Karpas-422 (cell line): ENCODE results near the gene FAM53B. TPM values are rescaled to one million over a fixed set of nuclear protein-coding genes. Genes with fewer than 3 reads are reported as not detected.

ENCODE experiments used
- DNase-seq: peaks from one replicate; pipeline ENCODE4 v3.0.0-alpha.2; 2015
- H2AFZ ChIP-seq: fragments of 200-600 bp; sonication (generic); 2 replicates; pipeline ENCODE4 v1.6.1; 2014; ENCODE audit warnings: antibody characterized with exemption, low read length, mixed read lengths
- H3K27ac ChIP-seq: fragments of 200-600 bp; sonication (generic); 2 replicates; pipeline ENCODE4 v1.5.1; 2014; ENCODE audit warnings: mild to moderate bottlenecking, low read length, moderate library complexity
- H3K27me3 ChIP-seq: fragments of 200-600 bp; sonication (generic); 2 replicates; pipeline ENCODE4 v1.6.1; 2014; ENCODE audit warnings: low read length, mixed read lengths
- H3K36me3 ChIP-seq: fragments of 200-600 bp; sonication (generic); 2 replicates; pipeline ENCODE4 v1.6.1; 2014; ENCODE audit warnings: low read length, mixed read lengths; ENCODE audit not compliant: insufficient read depth
- H3K4me1 ChIP-seq: fragments of 200-600 bp; sonication (generic); 2 replicates; pipeline ENCODE4 v1.6.1; 2014; ENCODE audit warnings: mild to moderate bottlenecking, low read length, mixed read lengths
- H3K4me2 ChIP-seq: fragments of 200-600 bp; sonication (generic); 2 replicates; pipeline ENCODE4 v1.6.1; 2014; ENCODE audit warnings: low read length, low read depth, mild to moderate bottlenecking; ENCODE audit not compliant: poor library complexity, severe bottlenecking
- H3K4me3 ChIP-seq: fragments of 200-600 bp; sonication (generic); 2 replicates; pipeline ENCODE4 v1.5.1; 2014; ENCODE audit warnings: mild to moderate bottlenecking, antibody characterized with exemption, low read length, mixed read lengths
- H3K79me2 ChIP-seq: fragments of 200-600 bp; sonication (generic); 2 replicates; pipeline ENCODE4 v1.6.1; 2014; ENCODE audit warnings: mild to moderate bottlenecking, low read length, mixed read lengths
- H3K9ac ChIP-seq: fragments of 200-600 bp; sonication (generic); 2 replicates; pipeline ENCODE4 v1.6.0; 2014; ENCODE audit warnings: low read length
- H3K9me2 ChIP-seq: fragments of 200-600 bp; sonication (generic), shearing (Covaris generic); replicated peaks from 2 replicates; pipeline ENCODE4 v1.6.0; 2014; ENCODE audit warnings: mild to moderate bottlenecking, low read length, moderate library complexity; ENCODE audit not compliant: insufficient read depth
- H3K9me3 ChIP-seq: fragments of 300-700, 200-600 bp; sonication (generic); 2 replicates; pipeline ENCODE4 v1.6.1; 2014; ENCODE audit warnings: low read length, mixed read lengths
- H4K20me1 ChIP-seq: fragments of 200-600 bp; sonication (generic); 2 replicates; pipeline ENCODE4 v1.6.1; 2014; ENCODE audit warnings: mild to moderate bottlenecking, antibody characterized with exemption, low read length, low read depth; ENCODE audit not compliant: insufficient read depth
- total RNA-seq: library from RNA; depleted of rRNA; stranded (reverse); fragments of >200 nt; shearing (Covaris generic); gene quantifications from 2 replicates; pipeline ENCODE4 v1.2.3, GENCODE V29; 2014; ENCODE audit warnings: low replicate concordance

The FAM53B gene
- total RNA-seq, 1 experiment from 2014 or later = 72.5 TPM

- Histone ChIP-seq H2AFZ (no peak overlapping the region), H3K36me3 (peaks cover 72% of the 10 kb centered on the region), H3K9ac (no peak overlapping the region), H3K4me2 (no peak overlapping the region), H3K4me1 (peaks cover 47% of the 10 kb centered on the region), H3K9me3 (no peaks in the 10 kb centered on the region; the same call in 1 of the 2 replicates), H3K4me3 (no peak overlapping the region), H3K79me2 (peaks cover 96% of the 10 kb centered on the region), H4K20me1 (peaks cover 13% of the 10 kb centered on the region; the same call in 1 of the 2 replicates), H3K27me3 (no peaks in the 10 kb centered on the region), H3K27ac (no peak overlapping the region), H3K9me2 (no peaks in the 10 kb centered on the region)
- DNase-seq = no peak
Measured at GRCh38 chr10:124576526-124577420, 167.4 kb downstream of the FAM53B start.

- Histone ChIP-seq H2AFZ (no peak overlapping the region), H4K20me1 (peaks cover 13% of the 10 kb centered on the region; the same call in 1 of the 2 replicates), H3K9ac (no peak overlapping the region), H3K27ac (peak overlapping the region; percentile 20; the same call in 1 of the 2 replicates), H3K27me3 (no peaks in the 10 kb centered on the region), H3K79me2 (peaks cover 97% of the 10 kb centered on the region), H3K4me1 (peaks cover 57% of the 10 kb centered on the region), H3K9me3 (no peaks in the 10 kb centered on the region; the same call in 1 of the 2 replicates), H3K36me3 (peaks cover 78% of the 10 kb centered on the region), H3K9me2 (no peaks in the 10 kb centered on the region), H3K4me3 (no peak overlapping the region), H3K4me2 (no peak overlapping the region)
- DNase-seq = no peak
Measured at GRCh38 chr10:124575107-124576035, 168.8 kb downstream of the FAM53B start.

- no peak overlapping the region for H3K9ac ChIP-seq
- peaks cover 73% of the 10 kb centered on the region for H3K36me3 ChIP-seq
- peaks cover 13% of the 10 kb centered on the region; the same call in 1 of the 2 replicates for H4K20me1 ChIP-seq
- no peak overlapping the region for H3K4me3 ChIP-seq
- H2AFZ ChIP-seq = no peak overlapping the region
- H3K79me2 ChIP-seq = peaks cover 97% of the 10 kb centered on the region
- no peak for DNase-seq
- H3K9me2 ChIP-seq = no peaks in the 10 kb centered on the region
- no peaks in the 10 kb centered on the region; the same call in 1 of the 2 replicates for H3K9me3 ChIP-seq
- H3K27me3 ChIP-seq = no peaks in the 10 kb centered on the region
- no peak overlapping the region for H3K4me2 ChIP-seq
- peak overlapping the region; percentile 20; the same call in 1 of the 2 replicates for H3K27ac ChIP-seq
- H3K4me1 ChIP-seq = peaks cover 65% of the 10 kb centered on the region
Measured at GRCh38 chr10:124574456-124575070, 169.6 kb downstream of the FAM53B start.

- no peaks in the 10 kb centered on the region; the same call in 1 of the 2 replicates for H3K9me3 ChIP-seq
- no peak overlapping the region for H3K4me3 ChIP-seq
- H3K4me1 ChIP-seq = peaks cover 72% of the 10 kb centered on the region
- peaks cover 97% of the 10 kb centered on the region for H3K79me2 ChIP-seq
- no peaks in the 10 kb centered on the region for H3K27me3 ChIP-seq
- peaks cover 66% of the 10 kb centered on the region for H3K36me3 ChIP-seq
- no peak overlapping the region for H3K27ac ChIP-seq
- peaks cover 13% of the 10 kb centered on the region; the same call in 1 of the 2 replicates for H4K20me1 ChIP-seq
- H3K9ac ChIP-seq = no peak overlapping the region
- H3K9me2 ChIP-seq = no peaks in the 10 kb centered on the region
- DNase-seq = no peak
- no peak overlapping the region for H2AFZ ChIP-seq
- no peak overlapping the region for H3K4me2 ChIP-seq
Measured at GRCh38 chr10:124573726-124574455, 170.3 kb downstream of the FAM53B start.

GRCh38 chr10:124572751-124573150, 171.4 kb downstream of the FAM53B start:
- Histone ChIP-seq H3K36me3 (peaks cover 55% of the 10 kb centered on the region), H3K9me2 (no peaks in the 10 kb centered on the region), H2AFZ (no peak overlapping the region), H3K27me3 (no peaks in the 10 kb centered on the region), H3K4me3 (no peak overlapping the region), H3K9me3 (no peaks in the 10 kb centered on the region; the same call in 1 of the 2 replicates), H3K79me2 (peaks cover 94% of the 10 kb centered on the region), H3K9ac (no peak overlapping the region), H3K4me1 (peaks cover 84% of the 10 kb centered on the region), H4K20me1 (peaks cover 10% of the 10 kb centered on the region; the same call in 1 of the 2 replicates), H3K4me2 (no peak overlapping the region), H3K27ac (no peak overlapping the region)
- no peak for DNase-seq

- Histone ChIP-seq H2AFZ (no peak overlapping the region), H3K4me1 (peaks cover 91% of the 10 kb centered on the region), H3K9me3 (no peaks in the 10 kb centered on the region), H3K36me3 (peaks cover 37% of the 10 kb centered on the region), H3K9me2 (no peaks in the 10 kb centered on the region), H3K9ac (no peak overlapping the region), H3K4me3 (no peak overlapping the region), H4K20me1 (peaks cover 14% of the 10 kb centered on the region; the same call in 1 of the 2 replicates), H3K79me2 (peaks cover 93% of the 10 kb centered on the region), H3K27ac (peak overlapping the region; percentile 75), H3K27me3 (no peaks in the 10 kb centered on the region), H3K4me2 (no peak overlapping the region)
- no peak for DNase-seq
Measured at GRCh38 chr10:124570646-124571045, 173.5 kb downstream of the FAM53B start.
